Neural progenitor cell (in vitro differentiated cells): ENCODE measurements around the gene CPNE4. TPM values are rescaled to one million over a fixed set of nuclear protein-coding genes. Genes with fewer than 3 reads are reported as not detected.
A peak's percentile ranks its signal among the peaks of the same experiment; 100 is the strongest.

ENCODE experiments used
- DNase-seq: peaks from one replicate; pipeline ENCODE4 v3.0.0-alpha.2; 2016; ENCODE audit warnings: low spot score
- H2AFZ ChIP-seq: fragments of 200-600 bp; sonication (generic); replicated peaks from 2 replicates; pipeline ENCODE4 v1.6.1; 2016; ENCODE audit warnings: antibody characterized with exemption
- H3F3A ChIP-seq: fragments of 200-600 bp; sonication (generic); 2 replicates; pipeline ENCODE4 v1.6.1; 2016; ENCODE audit warnings: antibody characterized with exemption, low read depth
- H3K27ac ChIP-seq: fragments of 200-600 bp; sonication (generic); 2 replicates; pipeline ENCODE4 v1.5.1; 2016; ENCODE audit warnings: mild to moderate bottlenecking
- H3K27me3 ChIP-seq: fragments of 200-600 bp; sonication (generic); 2 replicates; pipeline ENCODE4 v1.6.1; 2016; ENCODE audit warnings: mild to moderate bottlenecking, moderate library complexity
- H3K36me3 ChIP-seq: fragments of 200-600 bp; sonication (generic); 2 replicates; pipeline ENCODE4 v1.5.1; 2016
- H3K4me1 ChIP-seq: fragments of 200-600 bp; sonication (generic); 2 replicates; pipeline ENCODE4 v1.6.1; 2016; ENCODE audit warnings: mixed run types
- H3K4me2 ChIP-seq: fragments of 200-600 bp; sonication (generic); 2 replicates; pipeline ENCODE4 v1.6.1; 2016
- H3K4me3 ChIP-seq: fragments of 200-600 bp; sonication (generic); 2 replicates; pipeline ENCODE4 v1.5.1; 2016
- H3K79me2 ChIP-seq: fragments of 200-600 bp; sonication (generic); 2 replicates; pipeline ENCODE4 v1.6.1; 2016; ENCODE audit warnings: low read depth
- H3K9ac ChIP-seq: fragments of 200-600 bp; sonication (generic); 2 replicates; pipeline ENCODE4 v1.6.1; 2016
- H3K9me3 ChIP-seq: fragments of 200-600 bp; sonication (generic); 2 replicates; pipeline ENCODE4 v1.5.1; 2016; ENCODE audit warnings: low read depth
- H4K20me1 ChIP-seq: fragments of 200-600 bp; sonication (generic); 2 replicates; pipeline ENCODE4 v1.6.1; 2016; ENCODE audit warnings: low read depth
- H3K27ac Mint-ChIP-seq: 3 replicates; pipeline ENCODE4 v1.8.0; 2021; ENCODE audit warnings: mixed read lengths
- H3K27me3 Mint-ChIP-seq: 2 replicates; pipeline ENCODE4 v1.8.0; 2022; ENCODE audit warnings: low read depth, mild to moderate bottlenecking, inconsistent platforms, moderate library complexity, mixed read lengths; ENCODE audit not compliant: insufficient read depth
- H3K36me3 Mint-ChIP-seq: 3 replicates; pipeline ENCODE4 v1.8.0; 2021; ENCODE audit warnings: mixed read lengths
- H3K4me1 Mint-ChIP-seq: 3 replicates; pipeline ENCODE4 v1.8.0; 2021; ENCODE audit warnings: mixed read lengths
- H3K4me3 Mint-ChIP-seq: 3 replicates; pipeline ENCODE4 v1.8.0; 2021; ENCODE audit warnings: mild to moderate bottlenecking, moderate library complexity, mixed read lengths
- H3K9me3 Mint-ChIP-seq: 3 replicates; pipeline ENCODE4 v1.8.0; 2020; ENCODE audit warnings: mixed read lengths
- CTCF ChIP-seq: fragments of 200-600 bp; sonication (generic); IDR thresholded peaks from 2 replicates; pipeline ENCODE4 v1.5.1; 2017; ENCODE audit warnings: antibody characterized with exemption, mild to moderate bottlenecking
- EZH2 ChIP-seq: fragments of 200-600 bp; sonication (generic); IDR thresholded peaks from 2 replicates; pipeline ENCODE4 v1.6.1; 2017; ENCODE audit warnings: antibody characterized with exemption, mild to moderate bottlenecking, moderate library complexity
- EZH2phosphoT487 ChIP-seq: fragments of 200-600 bp; sonication (generic); IDR thresholded peaks from 2 replicates; pipeline ENCODE4 v1.6.1; 2017; ENCODE audit warnings: antibody characterized with exemption
- total RNA-seq: library from RNA; depleted of rRNA; stranded (reverse); fragments of >200 nt; gene quantifications from 2 replicates; pipeline ENCODE4 v1.2.3, GENCODE V29; 2015; ENCODE audit warnings: low replicate concordance

The CPNE4 gene
- total RNA-seq, 1 donor from 2014 or later: not detected

- H3K27ac Mint-ChIP-seq: peak overlapping the region; percentile 15
- H3K9me3 ChIP-seq: no peaks in the 10 kb centered on the region
- H3K9me3 Mint-ChIP-seq: peaks cover 7% of the 10 kb centered on the region
- TF ChIP-seq EZH2phosphoT487 (no peak), CTCF (no peak), EZH2 (no peak)
- H3K4me3 ChIP-seq: no peak overlapping the region
- no peaks in the 10 kb centered on the region for H3F3A ChIP-seq
- H3K36me3 Mint-ChIP-seq: peaks cover 2% of the 10 kb centered on the region
- H3K4me1 Mint-ChIP-seq: peaks cover 9% of the 10 kb centered on the region
- no peak overlapping the region for H3K27ac ChIP-seq
- H3K79me2 ChIP-seq: no peaks in the 10 kb centered on the region
- no peaks in the 10 kb centered on the region for H3K27me3 ChIP-seq
- no peaks in the 10 kb centered on the region for H3K4me1 ChIP-seq
- no peaks in the 10 kb centered on the region for H4K20me1 ChIP-seq
- no peaks in the 10 kb centered on the region for H3K36me3 ChIP-seq
- no peak overlapping the region for H2AFZ ChIP-seq
- H3K4me3 Mint-ChIP-seq: no peak overlapping the region
- H3K27me3 Mint-ChIP-seq: no peaks in the 10 kb centered on the region
- H3K4me2 ChIP-seq: no peak overlapping the region
- no peak for DNase-seq
- H3K9ac ChIP-seq: no peak overlapping the region
These were observed 262.4 kb downstream of the CPNE4 start for GRCh38 chr3:131772269-131773026.

GRCh38 chr3:131762981-131763564 lies 271.7 kb downstream of the CPNE4 start:
- Histone ChIP-seq H3K79me2 (no peaks in the 10 kb centered on the region), H3K4me1 (no peaks in the 10 kb centered on the region), H3F3A (no peaks in the 10 kb centered on the region), H3K27me3 (no peaks in the 10 kb centered on the region), H3K9me3 (no peaks in the 10 kb centered on the region), H3K4me3 (no peak overlapping the region), H3K36me3 (no peaks in the 10 kb centered on the region), H3K4me2 (no peak overlapping the region), H3K9ac (no peak overlapping the region), H2AFZ (no peak overlapping the region), H3K27ac (no peak overlapping the region), H4K20me1 (no peaks in the 10 kb centered on the region)
- Mint-ChIP-seq H3K36me3 (no peaks in the 10 kb centered on the region), H3K4me1 (no peaks in the 10 kb centered on the region), H3K9me3 (peaks cover 5% of the 10 kb centered on the region), H3K27me3 (no peaks in the 10 kb centered on the region), H3K27ac (no peak overlapping the region), H3K4me3 (no peak overlapping the region)
- no peak for TF ChIP-seq EZH2phosphoT487
- no peak for TF ChIP-seq CTCF
- TF ChIP-seq EZH2: no peak
- DNase-seq: no peak

- no peak overlapping the region for H3K4me3 Mint-ChIP-seq
- H3K27me3 Mint-ChIP-seq: peaks cover 2% of the 10 kb centered on the region
- no peak overlapping the region for H3K27ac Mint-ChIP-seq
- Histone ChIP-seq H3K27ac (no peak overlapping the region), H3K4me1 (no peaks in the 10 kb centered on the region), H3K79me2 (no peaks in the 10 kb centered on the region), H3K27me3 (no peaks in the 10 kb centered on the region), H3K9me3 (no peaks in the 10 kb centered on the region), H3F3A (no peaks in the 10 kb centered on the region), H3K9ac (no peak overlapping the region), H3K36me3 (no peaks in the 10 kb centered on the region), H3K4me3 (no peak overlapping the region), H4K20me1 (no peaks in the 10 kb centered on the region), H3K4me2 (no peak overlapping the region), H2AFZ (no peak overlapping the region)
- H3K9me3 Mint-ChIP-seq: peaks cover 13% of the 10 kb centered on the region
- DNase-seq: no peak
- no peaks in the 10 kb centered on the region for H3K36me3 Mint-ChIP-seq
- H3K4me1 Mint-ChIP-seq: peaks cover 4% of the 10 kb centered on the region
- TF ChIP-seq EZH2phosphoT487 (no peak), CTCF (no peak), EZH2 (no peak)
These were observed 278.4 kb downstream of the CPNE4 start for GRCh38 chr3:131756405-131756804.
